AG04449 (cell line): ENCODE measurements around the gene EDEM1.

Source experiments
- CTCF ChIA-PET: fragments of 350-600 bp; formaldehyde crosslinking; extraction: SDS; loops from one replicate; lab custom pipeline; 2021; ENCODE audit warnings: antibody characterized with exemption; lab: Yijun Ruan, JAX
- POLR2A ChIA-PET: fragments of 400-600, 350-600 bp; formaldehyde crosslinking; extraction: SDS; loops from one replicate; lab custom pipeline; 2020; ENCODE audit warnings: antibody characterized with exemption, inconsistent platforms; lab: Yijun Ruan, JAX
- DNase-seq: peaks from one replicate; pipeline ENCODE4 v3.0.0-alpha.2; 2010; ENCODE audit warnings: low read depth, low spot score
- H3K4me3 ChIP-seq: 2 replicates; pipeline ENCODE4 v1.5.1; 2011; ENCODE audit warnings: low read depth, mild to moderate bottlenecking, control low read depth, low read length
- TF ChIP-seq, protein P1 (sequence below): IDR thresholded peaks from one replicate; pipeline ENCODE4 v1.5.1; 2011; ENCODE audit warnings: mild to moderate bottlenecking, moderate library complexity, low read length, control low read depth, inconsistent platforms; ENCODE audit not compliant: insufficient read depth; ENCODE audit errors: missing control alignments

EDEM1 gene

DNA sequence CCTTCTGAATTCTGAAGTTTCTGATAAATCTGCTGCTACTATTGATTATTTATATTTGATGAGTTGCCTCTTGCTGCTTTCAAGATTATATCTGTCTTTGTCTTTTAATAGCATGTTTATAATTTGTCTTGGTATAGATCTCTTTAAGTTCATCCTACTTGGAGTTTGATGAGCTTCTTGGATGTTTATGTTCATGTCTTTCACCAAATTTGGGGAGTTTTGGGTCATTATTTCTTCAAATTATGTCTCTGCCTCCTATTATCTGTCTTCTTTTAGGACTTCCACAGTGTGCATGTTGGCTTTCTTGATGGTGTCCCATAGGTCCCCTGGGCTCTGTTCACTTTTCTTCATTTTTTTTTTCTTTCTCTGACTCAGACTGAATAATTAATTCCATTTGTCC lies 32.3 kb upstream of the EDEM1 start:
- DNase-seq, result no peak
- POLR2A ChIA-PET, result no interaction called here
- CTCF ChIA-PET, result interaction anchor here (1.3 kb wide), 1 partner anchor 18 kb away, joined by 4 read pairs; no protein-coding TSS in a partner anchor

DNA sequence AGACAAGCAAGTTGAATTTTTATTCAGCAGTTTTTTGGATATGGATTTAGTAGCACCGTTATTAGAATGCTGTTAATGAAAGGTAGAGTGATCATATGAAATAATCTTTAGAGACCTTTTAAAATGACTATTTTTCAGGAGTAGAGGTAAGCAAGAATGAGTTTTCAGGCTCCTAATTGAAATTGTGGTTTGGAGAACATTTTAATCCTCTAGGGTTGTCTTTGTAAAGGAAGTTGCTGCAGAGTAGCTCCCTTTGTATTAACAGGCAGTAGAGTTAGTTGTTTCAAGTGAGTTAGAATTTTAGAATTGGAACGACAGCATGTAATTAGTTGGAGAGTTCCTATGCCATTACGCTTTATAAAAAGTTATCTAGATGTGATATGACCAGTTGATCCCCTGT lies 27.2 kb upstream of the EDEM1 start:
- ChIA-PET CTCF (no interaction called here), POLR2A (no interaction called here)
- no peak overlapping the region for H3K4me3 ChIP-seq
- TF ChIP-seq, protein P1, sequence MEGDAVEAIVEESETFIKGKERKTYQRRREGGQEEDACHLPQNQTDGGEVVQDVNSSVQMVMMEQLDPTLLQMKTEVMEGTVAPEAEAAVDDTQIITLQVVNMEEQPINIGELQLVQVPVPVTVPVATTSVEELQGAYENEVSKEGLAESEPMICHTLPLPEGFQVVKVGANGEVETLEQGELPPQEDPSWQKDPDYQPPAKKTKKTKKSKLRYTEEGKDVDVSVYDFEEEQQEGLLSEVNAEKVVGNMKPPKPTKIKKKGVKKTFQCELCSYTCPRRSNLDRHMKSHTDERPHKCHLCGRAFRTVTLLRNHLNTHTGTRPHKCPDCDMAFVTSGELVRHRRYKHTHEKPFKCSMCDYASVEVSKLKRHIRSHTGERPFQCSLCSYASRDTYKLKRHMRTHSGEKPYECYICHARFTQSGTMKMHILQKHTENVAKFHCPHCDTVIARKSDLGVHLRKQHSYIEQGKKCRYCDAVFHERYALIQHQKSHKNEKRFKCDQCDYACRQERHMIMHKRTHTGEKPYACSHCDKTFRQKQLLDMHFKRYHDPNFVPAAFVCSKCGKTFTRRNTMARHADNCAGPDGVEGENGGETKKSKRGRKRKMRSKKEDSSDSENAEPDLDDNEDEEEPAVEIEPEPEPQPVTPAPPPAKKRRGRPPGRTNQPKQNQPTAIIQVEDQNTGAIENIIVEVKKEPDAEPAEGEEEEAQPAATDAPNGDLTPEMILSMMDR, result no peak
- no peak for DNase-seq

More for the DNA sequence above, 32.3 kb upstream of the EDEM1 start:
- no peak overlapping the region for H3K4me3 ChIP-seq
- TF ChIP-seq, protein P1, result no peak

DNA sequence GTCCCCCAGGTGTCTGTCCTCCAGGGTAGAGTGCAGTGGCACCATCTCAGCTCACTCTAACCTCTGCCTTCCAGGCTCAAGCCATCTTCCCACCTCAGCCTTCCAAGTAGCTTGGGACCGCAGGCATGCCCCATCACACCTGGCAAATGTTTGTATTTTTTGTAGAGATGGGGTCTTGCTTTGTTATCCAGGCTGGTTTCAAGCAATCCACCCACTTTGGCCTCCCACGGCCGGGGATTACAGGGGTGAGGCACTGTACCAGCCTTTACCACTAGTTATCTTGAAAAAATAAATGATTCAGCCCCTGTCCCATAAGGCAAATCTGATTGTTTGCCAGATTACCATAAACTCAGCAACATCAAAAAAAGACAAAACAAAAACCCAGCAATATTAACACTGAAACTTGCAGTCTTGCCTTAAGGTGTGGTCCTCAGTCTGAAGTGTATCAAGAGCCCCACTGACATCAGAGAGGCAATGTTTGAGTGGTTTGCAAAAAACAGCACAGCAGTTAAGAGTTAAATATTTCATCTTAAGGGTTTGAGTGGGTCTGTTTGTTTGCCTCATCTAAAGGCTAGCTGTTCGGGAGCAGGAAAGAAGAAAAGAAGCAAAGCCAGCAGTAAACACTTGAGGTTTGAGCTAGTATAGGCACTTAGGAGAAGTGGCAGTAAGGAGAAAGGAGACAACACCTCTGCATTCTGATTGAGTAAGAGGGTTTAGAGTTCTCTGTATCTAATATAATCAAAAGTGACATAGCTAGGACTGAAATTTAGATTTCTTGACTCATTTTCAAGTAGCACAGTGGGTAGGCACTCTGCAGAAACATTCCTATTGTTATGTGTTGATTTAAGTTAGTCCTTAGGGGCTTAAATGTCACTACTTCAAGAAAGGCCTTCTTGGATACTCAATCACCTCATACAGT lies 26.3 kb upstream of the EDEM1 start:
- TF ChIP-seq, protein P1, result no peak
- ChIA-PET CTCF (interaction anchor here (0.6 to 1.0 kb wide), 2 partner anchors 505 to 1065 kb away, joined by 3 to 4 read pairs; no protein-coding TSS in a partner anchor), POLR2A (no interaction called here)
- H3K4me3 ChIP-seq, result no peak overlapping the region
- DNase-seq, result no peak

DNA sequence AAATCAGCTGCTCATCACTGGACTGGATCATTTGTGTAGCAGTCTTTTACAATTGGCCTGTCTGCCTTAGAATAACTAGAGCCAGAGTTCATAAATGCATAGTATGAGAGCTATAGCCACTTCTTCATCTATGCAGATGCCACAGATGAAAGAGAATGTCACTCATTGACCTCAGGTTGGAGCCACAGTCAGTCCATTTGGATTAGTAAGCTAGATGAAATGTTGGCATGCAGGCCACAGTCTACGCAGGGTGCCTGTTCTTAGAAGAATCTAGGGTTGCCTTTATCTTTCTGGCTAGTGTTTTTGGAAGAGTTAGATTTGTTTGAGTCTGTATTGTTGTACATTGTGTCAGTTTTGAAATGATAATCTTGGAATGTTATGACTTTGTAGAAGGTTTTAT lies 25.4 kb upstream of the EDEM1 start:
- peak; percentile 31 for DNase-seq
- ChIA-PET CTCF (interaction anchor here (0.6 to 1.0 kb wide), 3 partner anchors 9 to 1064 kb away, joined by 3 to 4 read pairs (median 3); no protein-coding TSS in a partner anchor), POLR2A (no interaction called here)
- no peak overlapping the region for H3K4me3 ChIP-seq
- TF ChIP-seq, protein P1, result no peak

DNA sequence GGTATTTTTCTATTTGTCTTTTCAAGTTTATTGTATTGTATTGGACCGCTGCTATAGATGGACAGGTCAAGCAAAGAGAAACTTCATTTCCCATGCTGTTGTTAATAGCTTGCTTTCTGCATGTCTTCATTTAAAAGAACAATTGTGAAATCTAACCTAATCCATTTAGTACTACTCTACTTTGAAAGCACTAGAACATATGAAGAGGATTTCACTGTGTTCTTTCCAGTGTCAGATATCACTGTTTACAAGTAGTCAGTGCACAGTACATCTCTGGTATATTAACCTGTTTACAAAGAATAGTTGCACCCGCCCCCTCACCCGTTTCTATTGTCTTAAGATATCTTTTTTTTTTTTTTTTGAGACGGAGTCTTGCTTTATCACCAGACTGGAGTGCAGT lies 21.8 kb upstream of the EDEM1 start:
- POLR2A ChIA-PET, result no interaction called here
- CTCF ChIA-PET, result interaction anchor here (2.5 kb wide), 1 partner anchor 17 kb away, joined by 6 read pairs; no protein-coding TSS in a partner anchor
- TF ChIP-seq, protein P1, result no peak

DNA sequence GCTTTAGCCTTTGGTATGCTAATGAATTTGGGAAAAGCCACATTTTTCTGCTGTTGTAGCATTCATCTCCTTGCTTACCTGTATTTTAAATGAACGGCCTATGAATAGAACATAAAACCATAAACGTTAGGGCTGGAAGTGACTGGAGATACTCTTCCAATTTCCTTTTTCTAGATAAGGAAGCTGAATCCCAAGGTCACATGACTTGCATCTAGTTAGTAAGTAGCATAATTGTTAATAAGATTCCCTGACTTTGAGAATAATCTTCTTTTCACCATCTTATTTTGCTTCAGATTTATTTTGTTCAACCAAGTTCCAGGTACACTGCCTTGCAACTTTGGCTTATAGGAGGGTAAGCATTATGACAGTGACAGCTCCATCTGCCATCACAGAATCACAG lies 20.7 kb upstream of the EDEM1 start:
- TF ChIP-seq, protein P1, result no peak
- ChIA-PET POLR2A (interaction anchor here (0.7 kb wide), 1 partner anchor 492 kb away, joined by 4 read pairs; no protein-coding TSS in a partner anchor), CTCF (interaction anchor here (1.2 to 2.5 kb wide), 4 partner anchors 9 to 455 kb away, joined by 3 to 6 read pairs (median 3); no protein-coding TSS in a partner anchor)
- no peak for DNase-seq
- no peak overlapping the region for H3K4me3 ChIP-seq

More for the DNA sequence above, 21.8 kb upstream of the EDEM1 start:
- no peak overlapping the region for H3K4me3 ChIP-seq
- DNase-seq, result no peak
